GM12873 (cell line): ENCODE results near the gene RGS9BP.

Experiments
- TF ChIP-seq, protein P1 (sequence below): IDR thresholded peaks from 2 replicates; pipeline ENCODE4 v1.5.1; 2012; ENCODE audit warnings: low read depth, mild to moderate bottlenecking, moderate library complexity, low read length, control low read depth; ENCODE audit not compliant: insufficient read depth; ENCODE audit errors: missing control alignments

RGS9BP gene

GRCh38 chr19:32653599-32653915 is 22.1 kb upstream of the RGS9BP start:
- TF ChIP-seq, protein P1, sequence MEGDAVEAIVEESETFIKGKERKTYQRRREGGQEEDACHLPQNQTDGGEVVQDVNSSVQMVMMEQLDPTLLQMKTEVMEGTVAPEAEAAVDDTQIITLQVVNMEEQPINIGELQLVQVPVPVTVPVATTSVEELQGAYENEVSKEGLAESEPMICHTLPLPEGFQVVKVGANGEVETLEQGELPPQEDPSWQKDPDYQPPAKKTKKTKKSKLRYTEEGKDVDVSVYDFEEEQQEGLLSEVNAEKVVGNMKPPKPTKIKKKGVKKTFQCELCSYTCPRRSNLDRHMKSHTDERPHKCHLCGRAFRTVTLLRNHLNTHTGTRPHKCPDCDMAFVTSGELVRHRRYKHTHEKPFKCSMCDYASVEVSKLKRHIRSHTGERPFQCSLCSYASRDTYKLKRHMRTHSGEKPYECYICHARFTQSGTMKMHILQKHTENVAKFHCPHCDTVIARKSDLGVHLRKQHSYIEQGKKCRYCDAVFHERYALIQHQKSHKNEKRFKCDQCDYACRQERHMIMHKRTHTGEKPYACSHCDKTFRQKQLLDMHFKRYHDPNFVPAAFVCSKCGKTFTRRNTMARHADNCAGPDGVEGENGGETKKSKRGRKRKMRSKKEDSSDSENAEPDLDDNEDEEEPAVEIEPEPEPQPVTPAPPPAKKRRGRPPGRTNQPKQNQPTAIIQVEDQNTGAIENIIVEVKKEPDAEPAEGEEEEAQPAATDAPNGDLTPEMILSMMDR, result no peak

- TF ChIP-seq, protein P1, result no peak
Observed at GRCh38 chr19:32658075-32658474, 17.6 kb upstream of the RGS9BP start.

GRCh38 chr19:32658527-32658926 is 17.1 kb upstream of the RGS9BP start:
- TF ChIP-seq, protein P1, result no peak

DNA sequence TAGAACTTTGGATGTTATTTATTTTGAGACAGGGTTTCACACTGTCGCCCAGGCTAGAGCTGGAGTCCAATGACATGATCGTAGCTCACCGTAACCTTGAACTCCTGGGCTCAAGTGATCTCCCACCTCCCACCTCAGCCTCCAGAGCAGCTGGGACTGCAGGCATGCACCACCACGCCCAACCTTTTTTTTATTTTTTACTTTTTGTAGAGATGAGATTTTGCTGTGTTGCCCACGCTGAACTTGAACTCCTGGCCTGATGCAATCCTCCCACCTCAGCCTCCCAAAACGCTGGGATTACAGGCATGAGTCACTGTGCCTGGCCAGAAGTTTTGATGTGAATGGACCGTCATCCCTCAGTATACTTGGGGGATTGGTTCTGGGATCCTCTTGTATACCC is 14.3 kb upstream of the RGS9BP start:
- TF ChIP-seq, protein P1, result no peak

DNA sequence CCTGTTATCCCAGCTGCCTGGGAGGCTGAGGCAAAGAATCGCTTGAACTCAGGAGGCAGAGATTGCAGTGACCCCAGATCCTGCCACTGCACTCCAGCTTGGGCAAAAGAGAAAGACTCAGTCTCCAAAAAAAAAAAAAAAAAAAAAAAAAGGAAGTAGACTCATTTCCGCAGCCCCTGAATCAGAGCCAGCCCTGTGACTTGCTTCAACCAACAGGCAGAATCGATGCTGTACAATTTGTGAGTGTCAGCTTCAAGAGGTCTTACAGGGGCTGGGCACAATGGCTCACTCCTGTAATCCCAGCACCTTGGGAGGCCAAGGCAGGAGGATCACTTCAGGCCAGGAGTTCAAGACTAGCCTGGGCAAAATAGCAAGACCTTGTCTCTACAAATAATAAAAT is 13.5 kb upstream of the RGS9BP start:
- TF ChIP-seq, protein P1, result no peak

DNA sequence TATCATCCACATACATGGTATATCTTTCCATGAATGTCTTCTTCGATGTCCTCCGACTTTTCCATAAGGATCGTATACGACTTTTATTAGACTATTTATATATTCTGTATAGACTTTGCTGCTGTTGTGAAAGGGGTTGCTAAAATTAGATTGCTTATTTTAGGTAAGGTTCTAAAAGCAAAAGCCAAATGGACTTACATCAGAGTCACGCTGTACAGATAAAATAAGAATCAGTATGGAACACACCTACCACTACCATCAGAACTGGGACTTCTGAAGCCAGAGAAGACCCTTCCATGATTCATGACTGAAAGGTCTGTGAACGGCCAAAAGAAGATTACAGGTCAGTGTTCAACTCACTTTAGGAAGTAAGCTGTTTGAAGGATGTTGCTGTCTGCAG is 9.6 kb upstream of the RGS9BP start:
- TF ChIP-seq, protein P1, result no peak

DNA sequence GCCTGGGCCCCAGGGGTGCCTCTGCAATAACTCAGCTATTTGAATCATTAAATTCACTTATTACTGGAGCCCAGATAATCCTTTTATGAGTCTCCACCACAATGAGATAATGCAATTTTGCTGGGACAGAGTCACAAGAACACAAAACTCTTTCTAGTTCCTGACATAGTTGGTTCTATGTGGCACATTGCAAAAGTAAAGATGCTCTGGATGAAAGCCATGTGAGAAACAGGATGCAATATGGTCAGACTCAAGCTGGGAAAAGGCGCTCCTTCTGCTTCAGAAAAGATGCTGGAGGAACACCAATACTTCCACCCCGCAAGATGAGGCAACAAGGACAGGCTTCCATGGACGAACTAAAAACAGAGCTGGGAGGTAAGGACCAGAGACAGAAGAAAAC is 6.3 kb upstream of the RGS9BP start:
- TF ChIP-seq, protein P1, result no peak
